Subcutaneous abdominal adipose tissue (tissue), 5 donors: ENCODE data around the gene TRIM50.
"Not testable (repeated sequence)": the region's sequence is repeated elsewhere in the genome, so short reads cannot be mapped to it uniquely, and the experiment has no call there.

Experiments used
- H3K27ac ChIP-seq: one replicate; pipeline ENCODE4 v1.7.0; 2013; ENCODE audit warnings: low read depth, mild to moderate bottlenecking, inconsistent platforms, low read length, moderate library complexity
- H3K27me3 ChIP-seq, 5 donors: one replicate each; pipeline ENCODE4 v1.7.0; 2013; ENCODE audit warnings: low read length in 5 of 5, inconsistent platforms in 1 of 5; ENCODE audit not compliant: control insufficient read depth in 5 of 5, insufficient read depth in 4 of 5
- H3K36me3 ChIP-seq, 5 donors: one replicate each; pipeline ENCODE4 v1.7.0; 2013; ENCODE audit warnings: low read length in 5 of 5; ENCODE audit not compliant: control insufficient read depth in 5 of 5, insufficient read depth in 5 of 5
- H3K4me1 ChIP-seq, 5 donors: one replicate each; pipeline ENCODE4 v1.7.0; 2013; ENCODE audit warnings: low read length in 5 of 5, mild to moderate bottlenecking in 3 of 5, moderate library complexity in 1 of 5; ENCODE audit not compliant: control insufficient read depth in 5 of 5, insufficient read depth in 5 of 5
- H3K4me3 ChIP-seq, 5 donors: one replicate each; pipeline ENCODE4 v1.7.0; 2013; ENCODE audit warnings: low read length in 5 of 5, low read depth in 1 of 5
- H3K9ac ChIP-seq, 5 donors: one replicate each; pipeline ENCODE4 v1.7.0; 2013; ENCODE audit warnings: low read length in 5 of 5, mild to moderate bottlenecking in 4 of 5, moderate library complexity in 3 of 5
- H3K9me3 ChIP-seq, 5 donors: one replicate each; pipeline ENCODE4 v1.7.0; 2013; ENCODE audit warnings: low read length in 5 of 5; ENCODE audit not compliant: control insufficient read depth in 5 of 5
- donor health status: healthy.
- donor health status: healthy.
- donor health status: healthy.
- donor health status: healthy.
- donor health status: healthy.

TRIM50 gene

GRCh38 chr7:73327922-73328321 is at the start of gene TRIM50, which contains the start of gene FKBP6:
Gene TRIM50 (minus strand): TSS chr7:73328082. CDS start chr7:73324787, 3,295 bp downstream.
Gene FKBP6 (plus strand): TSS chr7:73328161. CDS start chr7:73328429, 268 bp downstream.
- not testable (repeated sequence) for H3K9ac ChIP-seq, H3K9me3 ChIP-seq, H3K36me3 ChIP-seq, H3K27me3 ChIP-seq, H3K27ac ChIP-seq, H3K4me3 ChIP-seq
- peaks cover 0 to 24% (median 12%) of the 10 kb centered on the region in 5 donors for H3K4me1 ChIP-seq

- Histone ChIP-seq H3K36me3 (no peaks in the 10 kb centered on the region), H3K9me3 (no peaks in the 10 kb centered on the region), H3K9ac (no peak overlapping the region), H3K27me3 (peaks cover 0 to 8% (median 0%) of the 10 kb centered on the region in 5 donors), H3K4me3 (no peak overlapping the region), H3K4me1 (peaks cover 0 to 5% (median 0%) of the 10 kb centered on the region in 5 donors), H3K27ac (no peak overlapping the region)
Measured at GRCh38 chr7:73376671-73377412, 49.0 kb upstream of the TRIM50 start.

DNA sequence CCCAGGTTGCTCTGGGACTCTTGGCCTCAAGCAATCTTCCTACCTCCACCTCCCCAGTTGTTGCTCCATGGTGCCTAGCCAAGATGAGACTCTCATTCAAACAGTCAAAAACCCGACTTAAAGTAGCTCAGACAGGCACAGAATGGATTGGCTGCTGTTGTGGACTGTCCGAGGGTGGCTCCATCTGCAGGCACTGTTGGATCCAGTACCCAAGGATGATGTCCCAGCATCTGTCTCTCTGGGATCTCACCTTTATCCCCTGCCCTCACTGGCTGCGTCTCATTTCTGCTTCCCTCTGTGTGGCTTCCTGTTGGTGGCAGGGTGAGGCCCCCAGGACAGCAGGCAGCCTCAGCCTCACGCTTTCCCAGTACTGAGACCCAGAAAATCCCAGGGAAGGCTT is 48.4 kb upstream of the TRIM50 start:
- not testable (repeated sequence) for H3K4me3 ChIP-seq, H3K27ac ChIP-seq, H3K36me3 ChIP-seq, H3K27me3 ChIP-seq, H3K4me1 ChIP-seq, H3K9ac ChIP-seq, H3K9me3 ChIP-seq

DNA sequence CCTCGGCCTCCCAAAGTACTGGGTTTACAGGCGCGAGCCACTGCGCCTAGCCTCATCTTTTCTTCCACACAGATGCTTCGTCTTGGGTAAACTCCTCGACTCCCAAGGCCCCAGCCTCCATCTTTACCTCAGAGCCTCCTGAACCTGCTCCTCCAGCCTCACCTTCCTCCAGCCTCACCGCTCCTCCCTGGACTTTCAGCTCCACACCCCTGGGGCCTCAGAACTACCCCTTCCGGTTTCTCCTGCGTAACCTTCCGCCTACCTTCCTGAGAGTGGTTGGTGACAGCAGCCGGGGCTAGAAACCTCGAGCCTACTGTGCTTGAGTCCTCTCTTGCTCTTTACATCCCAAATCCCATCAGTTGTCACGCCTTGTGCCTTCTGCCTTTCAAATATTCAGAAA is 45.9 kb upstream of the TRIM50 start:
- Histone ChIP-seq H3K36me3 (no peaks in the 10 kb centered on the region), H3K9ac (no peak overlapping the region), H3K27me3 (peaks cover 0 to 8% (median 0%) of the 10 kb centered on the region in 5 donors), H3K4me3 (no peak overlapping the region), H3K4me1 (peaks cover 0 to 5% (median 0%) of the 10 kb centered on the region in 5 donors), H3K27ac (no peak overlapping the region), H3K9me3 (no peaks in the 10 kb centered on the region)

GRCh38 chr7:73369622-73370021 is 41.7 kb upstream of the TRIM50 start:
- Histone ChIP-seq H3K4me3 (no peak overlapping the region), H3K36me3 (no peaks in the 10 kb centered on the region), H3K9ac (no peak overlapping the region), H3K9me3 (no peaks in the 10 kb centered on the region), H3K27ac (no peak overlapping the region), H3K4me1 (no peaks in the 10 kb centered on the region), H3K27me3 (peaks cover 0 to under 1% (median 0%) of the 10 kb centered on the region in 5 donors)

GRCh38 chr7:73369009-73369408 is 41.1 kb upstream of the TRIM50 start:
- Histone ChIP-seq H3K27me3 (peaks cover 0 to 5% (median 0%) of the 10 kb centered on the region in 5 donors), H3K27ac (no peak overlapping the region), H3K9me3 (no peaks in the 10 kb centered on the region), H3K4me1 (no peaks in the 10 kb centered on the region), H3K9ac (no peak overlapping the region), H3K4me3 (no peak overlapping the region), H3K36me3 (no peaks in the 10 kb centered on the region)

DNA sequence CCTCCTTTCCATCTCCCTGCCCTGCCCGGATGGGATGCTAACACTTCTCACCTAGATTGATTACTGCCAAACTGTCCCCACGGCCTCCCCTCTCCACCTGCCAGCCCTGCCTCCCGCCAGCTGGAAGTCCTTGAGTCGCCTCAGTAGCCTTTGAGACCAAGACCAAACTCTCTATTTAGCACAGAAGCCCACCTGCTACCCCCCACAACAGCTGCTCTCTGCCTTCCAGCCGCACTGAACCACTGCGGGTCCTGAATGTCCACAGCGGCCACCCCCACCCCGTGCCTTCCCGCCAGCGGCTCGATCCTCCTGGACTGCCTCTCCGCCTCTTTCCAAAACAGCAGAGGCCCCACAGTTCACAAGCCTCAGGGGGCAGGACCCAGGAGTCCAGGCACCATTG is 39.1 kb upstream of the TRIM50 start:
- H3K27ac ChIP-seq: no peak overlapping the region
- no peak overlapping the region for H3K9ac ChIP-seq
- no peak overlapping the region for H3K4me3 ChIP-seq
- H3K4me1 ChIP-seq: no peaks in the 10 kb centered on the region
- H3K9me3 ChIP-seq: no peaks in the 10 kb centered on the region
- peaks cover 0 to 5% (median 0%) of the 10 kb centered on the region in 5 donors for H3K27me3 ChIP-seq
- H3K36me3 ChIP-seq: no peaks in the 10 kb centered on the region

DNA sequence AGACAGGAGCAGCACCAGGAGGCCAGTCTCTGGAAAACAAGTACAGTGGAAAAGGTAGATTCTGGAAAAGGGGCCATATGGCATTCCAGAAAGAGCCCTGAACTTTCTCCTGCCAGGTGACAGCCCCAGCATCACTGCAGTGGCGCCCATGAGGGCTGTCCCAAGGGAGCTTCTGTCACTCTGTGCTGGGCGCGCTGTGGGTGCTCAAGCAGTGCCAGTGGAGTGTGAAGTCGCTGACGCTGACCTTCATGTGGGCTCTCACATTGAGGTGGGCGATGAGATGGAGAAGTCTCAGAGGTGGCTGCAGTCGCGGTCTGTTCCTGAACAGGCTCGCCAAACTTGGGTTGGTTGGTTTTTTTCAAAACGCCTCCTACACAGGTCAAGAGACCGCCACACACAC is 38.2 kb upstream of the TRIM50 start:
- H3K36me3 ChIP-seq: no peaks in the 10 kb centered on the region
- H3K27me3 ChIP-seq: peaks cover 0 to 5% (median 0%) of the 10 kb centered on the region in 5 donors
- H3K4me3 ChIP-seq: no peak overlapping the region
- no peak overlapping the region for H3K27ac ChIP-seq
- H3K9ac ChIP-seq: no peak overlapping the region
- no peaks in the 10 kb centered on the region for H3K9me3 ChIP-seq
- no peaks in the 10 kb centered on the region for H3K4me1 ChIP-seq

DNA sequence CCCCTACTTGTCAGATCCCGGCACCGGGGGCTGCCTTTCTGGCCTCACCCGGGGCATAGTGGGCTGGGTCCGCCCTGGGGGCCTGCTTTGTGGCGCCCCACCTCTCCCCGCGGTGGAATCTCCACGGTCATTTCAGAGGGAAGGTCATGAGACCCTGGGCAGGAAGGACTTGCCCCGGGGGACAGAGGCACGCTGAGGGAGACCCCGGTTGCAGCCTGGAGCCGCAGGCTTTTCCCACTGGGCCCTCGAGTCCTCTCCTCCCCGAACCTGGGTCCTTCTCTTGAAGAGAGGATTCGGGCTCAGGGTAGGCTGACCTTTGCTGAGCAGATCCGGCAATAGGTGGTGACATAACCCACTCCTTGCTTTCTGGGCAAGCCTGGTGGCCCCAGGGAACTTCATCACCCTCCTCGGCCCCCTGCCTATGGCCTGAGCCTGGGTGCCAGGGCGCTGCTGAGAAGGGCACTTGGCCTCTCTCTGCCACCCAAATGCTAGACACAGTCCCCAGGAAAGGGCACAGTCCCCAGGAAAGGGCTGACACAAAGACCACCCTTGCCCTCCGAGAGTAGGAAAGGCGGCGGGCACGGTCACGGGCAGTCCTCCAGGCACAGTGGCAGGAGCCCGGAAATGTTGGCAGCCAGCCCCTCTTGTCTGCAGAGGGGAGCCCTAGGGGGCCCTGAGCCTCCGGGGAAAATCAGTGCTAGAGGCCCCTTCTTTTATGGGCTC is 36.3 kb upstream of the TRIM50 start:
- Histone ChIP-seq H3K4me3 (no peak overlapping the region), H3K9ac (no peak overlapping the region), H3K27me3 (peaks cover 0 to 5% (median 0%) of the 10 kb centered on the region in 5 donors), H3K4me1 (peaks cover 0 to 2% (median 1%) of the 10 kb centered on the region in 5 donors), H3K36me3 (no peaks in the 10 kb centered on the region), H3K9me3 (no peaks in the 10 kb centered on the region), H3K27ac (no peak overlapping the region)
